Kidney (tissue), 14 donors: Measurements from ENCODE around the gene MNAT1. TPM values are rescaled to one million over a fixed set of nuclear protein-coding genes. Genes with fewer than 3 reads are reported as not detected.
"Not testable (repeated sequence)": the region's sequence is repeated elsewhere in the genome, so short reads cannot be mapped to it uniquely, and the experiment has no call there.

Source experiments
- DNase-seq, 5 donors: peaks; one replicate each; pipeline ENCODE4 v3.0.0-alpha.2; 2013 to 2020
- FAIRE-seq: peaks from 2 replicates; lab custom pipeline; 2012; peaks lifted over from hg19 to GRCh38; lab: Jason Lieb, UNC
- H3K27ac ChIP-seq, 2 donors: one replicate each; pipeline ENCODE4 v1.7.0; 2013; ENCODE audit warnings: low read depth in 2 of 2, low read length in 2 of 2, inconsistent platforms in 1 of 2
- H3K27me3 ChIP-seq: one replicate; pipeline ENCODE4 v1.7.1; 2013; ENCODE audit warnings: low read length, inconsistent platforms; ENCODE audit not compliant: control insufficient read depth, insufficient read depth
- H3K36me3 ChIP-seq, 3 donors: one replicate each; pipeline versions ENCODE4 v1.7.0 to v1.7.1; 2013; ENCODE audit warnings: low read length in 3 of 3, control low read depth in 1 of 3, inconsistent platforms in 1 of 3; ENCODE audit not compliant: insufficient read depth in 3 of 3, control insufficient read depth in 2 of 3
- H3K4me1 ChIP-seq, 3 donors: one replicate each; pipeline versions ENCODE4 v1.7.0 to v1.7.1; 2013; ENCODE audit warnings: low read length in 3 of 3, inconsistent platforms in 1 of 3, low read depth in 1 of 3; ENCODE audit not compliant: control insufficient read depth in 2 of 3, insufficient read depth in 2 of 3
- H3K4me3 ChIP-seq, 3 donors: one replicate each; pipeline versions ENCODE4 v1.7.0 to v1.8.1; 2013; ENCODE audit warnings: low read length in 3 of 3, control low read depth in 1 of 3, inconsistent platforms in 1 of 3
- H3K9ac ChIP-seq, 3 donors: one replicate each; pipeline versions ENCODE4 v1.7.0 to v1.7.1; 2013; ENCODE audit warnings: low read length in 3 of 3, control low read depth in 1 of 3, inconsistent platforms in 1 of 3
- H3K9me3 ChIP-seq, 3 donors: one replicate each; pipeline versions ENCODE4 v1.7.0 to v1.7.1; 2013; ENCODE audit warnings: low read length in 3 of 3, control low read depth in 1 of 3, inconsistent platforms in 1 of 3; ENCODE audit not compliant: control insufficient read depth in 2 of 3, insufficient read depth in 1 of 3
- intact Hi-C: fragments of 100-400 bp; cut with DNase I; formaldehyde crosslinking; loops from one replicate; pipeline ENCODE4 v1.11.1; 2022
- polyA plus RNA-seq: library from polyadenylated mRNA; stranded (reverse); fragments of 350-450 nt; fragmentation: Illumina TruSeq; extraction: RNeasy Lipid Tissue Mini Kit (QIAGEN cat#74804); gene quantifications from one replicate; pipeline ENCODE4 v1.2.3, GENCODE V29; 2014; ENCODE audit warnings: low read depth, low replicate concordance; ENCODE audit not compliant: insufficient read depth
- total RNA-seq: library from RNA; stranded (reverse); fragmentation: NEBNext Ultra II Directional; extraction: Animal tissue kit (Norgen Biotek cat#: 25700); gene quantifications from one replicate; pipeline ENCODE4 v1.2.1, GENCODE V29; 2021
- TF ChIP-seq, protein P1 (sequence below): IDR thresholded peaks from 3 replicates; pipeline ENCODE4 v1.5.1; 2012; ENCODE audit warnings: mild to moderate bottlenecking, moderate library complexity, borderline replicate concordance; ENCODE audit not compliant: insufficient read depth; ENCODE audit errors: extremely low read depth
- donor health status: control.
- donor health status: control.
- donor health status: control.
- donor health status: control.
- donor health status: control.
- donor health status: DM: yes; HTN: yes; CAD: no.
- donor health status: Normal renal cell carcinoma (clear cell type).

The MNAT1 gene
- total and polyA plus RNA-seq, 2 donors from 2014 or later, result 29.6 to 41.6 TPM

DNA sequence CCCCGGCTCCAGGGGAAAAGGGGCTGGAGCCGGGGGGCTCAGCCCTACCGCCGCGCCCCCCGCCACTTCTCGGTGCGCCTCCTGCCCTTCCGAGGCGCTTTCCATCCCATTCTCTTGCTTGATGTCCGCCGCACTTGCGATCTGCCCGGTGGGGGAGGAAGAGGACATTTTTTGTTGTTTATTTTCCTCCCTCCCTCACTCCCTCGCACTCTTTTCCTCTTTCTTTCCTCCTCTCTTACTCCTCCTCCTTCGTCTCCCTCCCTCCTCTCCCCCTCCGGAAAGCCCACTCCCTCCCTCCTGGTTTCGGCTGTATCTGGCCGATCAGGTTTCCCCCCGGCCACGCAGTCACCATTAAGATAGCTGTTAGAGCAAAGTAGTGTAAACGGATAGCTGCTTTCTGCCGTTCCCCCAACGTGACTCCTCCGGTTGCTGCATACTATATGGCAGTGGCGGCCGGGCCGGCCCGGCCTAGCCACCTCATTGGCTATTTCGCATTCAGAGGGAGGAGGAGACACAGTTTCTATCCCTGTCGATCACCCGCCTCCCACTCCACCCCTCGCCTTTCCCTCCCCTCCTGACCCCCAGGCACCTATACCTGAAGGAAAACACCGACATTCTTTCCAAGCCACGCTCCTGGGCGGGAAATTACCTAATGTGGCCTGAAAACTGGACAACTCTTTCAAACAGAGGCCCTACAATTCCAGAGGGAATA, 10.5 kb upstream of the MNAT1 start, which contains the start of gene SIX4:
SIX4 (minus strand) TSS at position 445 of the 712 bp plus-strand sequence; CDS start at position 168, 277 bp downstream.
- Histone ChIP-seq H3K27me3 (peaks cover 3% of the 10 kb centered on the region), H3K4me3 (peak within 1 kb of the TSS; percentile 79 to 88 (median 83)), H3K27ac (peak within 1 kb of the TSS; percentile 52 to 57), H3K4me1 (peaks cover 0 to 3% (median 0%) of the 10 kb centered on the region in 3 donors), H3K36me3 (peaks cover 0 to 4% (median 0%) of the 10 kb centered on the region in 3 donors), H3K9me3 (no peaks in the 10 kb centered on the region), H3K9ac (peak within 1 kb of the TSS; percentile 67 to 72 (median 69))
- intact Hi-C loops, result no loop called here
- TF ChIP-seq, protein P1, sequence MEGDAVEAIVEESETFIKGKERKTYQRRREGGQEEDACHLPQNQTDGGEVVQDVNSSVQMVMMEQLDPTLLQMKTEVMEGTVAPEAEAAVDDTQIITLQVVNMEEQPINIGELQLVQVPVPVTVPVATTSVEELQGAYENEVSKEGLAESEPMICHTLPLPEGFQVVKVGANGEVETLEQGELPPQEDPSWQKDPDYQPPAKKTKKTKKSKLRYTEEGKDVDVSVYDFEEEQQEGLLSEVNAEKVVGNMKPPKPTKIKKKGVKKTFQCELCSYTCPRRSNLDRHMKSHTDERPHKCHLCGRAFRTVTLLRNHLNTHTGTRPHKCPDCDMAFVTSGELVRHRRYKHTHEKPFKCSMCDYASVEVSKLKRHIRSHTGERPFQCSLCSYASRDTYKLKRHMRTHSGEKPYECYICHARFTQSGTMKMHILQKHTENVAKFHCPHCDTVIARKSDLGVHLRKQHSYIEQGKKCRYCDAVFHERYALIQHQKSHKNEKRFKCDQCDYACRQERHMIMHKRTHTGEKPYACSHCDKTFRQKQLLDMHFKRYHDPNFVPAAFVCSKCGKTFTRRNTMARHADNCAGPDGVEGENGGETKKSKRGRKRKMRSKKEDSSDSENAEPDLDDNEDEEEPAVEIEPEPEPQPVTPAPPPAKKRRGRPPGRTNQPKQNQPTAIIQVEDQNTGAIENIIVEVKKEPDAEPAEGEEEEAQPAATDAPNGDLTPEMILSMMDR, result no peak
- FAIRE-seq (no peak), DNase-seq (peak; percentile 82 to 95 (median 93))

- H3K27me3 ChIP-seq, H3K36me3 ChIP-seq, H3K4me1 ChIP-seq, FAIRE-seq, H3K9ac ChIP-seq, DNase-seq, intact Hi-C loops, H3K27ac ChIP-seq, H3K4me3 ChIP-seq, H3K9me3 ChIP-seq: not testable (repeated sequence)
Observed at GRCh38 chr14:60731291-60731690, 3.3 kb upstream of the MNAT1 start.

DNA sequence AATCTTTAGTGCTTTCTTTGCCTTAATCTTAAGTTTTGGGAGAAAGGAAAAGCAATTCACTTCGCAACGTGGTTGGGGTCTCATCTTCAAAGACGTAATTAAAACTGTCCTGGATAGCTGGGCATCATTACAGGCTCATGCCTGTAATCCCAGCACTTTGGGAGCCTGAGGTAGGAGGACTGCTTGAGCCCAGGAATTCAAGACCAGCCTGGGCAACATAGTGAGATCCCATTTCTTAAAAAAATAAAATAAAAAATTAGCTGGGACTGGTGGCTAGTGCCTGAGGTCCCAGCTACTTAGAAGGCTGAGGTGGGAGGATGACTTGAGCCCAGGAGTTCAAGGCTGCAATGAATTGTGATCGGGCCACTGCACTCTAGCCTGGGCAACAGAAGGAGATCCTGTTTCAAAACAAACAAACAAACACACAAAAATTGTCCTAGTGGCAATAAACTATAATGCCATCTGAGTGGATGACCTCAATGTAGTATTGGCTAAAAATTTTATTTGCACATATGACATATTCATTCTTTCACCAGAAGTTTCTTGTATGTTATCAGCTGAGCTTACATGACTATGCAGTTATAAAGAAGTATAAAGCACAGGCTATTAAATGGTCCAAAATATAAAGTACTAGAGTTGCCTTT, 1.6 kb upstream of the MNAT1 start:
- intact Hi-C loops, result no loop called here
- FAIRE-seq (no peak), DNase-seq (peak in 1 of 5 donors; percentile 2)
- no peaks in the 10 kb centered on the region for H3K9me3 ChIP-seq
- H3K4me1 ChIP-seq, result peaks cover 0 to 4% (median 0%) of the 10 kb centered on the region in 3 donors
- no peak overlapping the region for H3K9ac ChIP-seq
- H3K4me3 ChIP-seq, result no peak overlapping the region
- TF ChIP-seq, protein P1, result no peak
- H3K36me3 ChIP-seq, result no peaks in the 10 kb centered on the region
- H3K27ac ChIP-seq, result no peak overlapping the region
- H3K27me3 ChIP-seq, result no peaks in the 10 kb centered on the region

DNA sequence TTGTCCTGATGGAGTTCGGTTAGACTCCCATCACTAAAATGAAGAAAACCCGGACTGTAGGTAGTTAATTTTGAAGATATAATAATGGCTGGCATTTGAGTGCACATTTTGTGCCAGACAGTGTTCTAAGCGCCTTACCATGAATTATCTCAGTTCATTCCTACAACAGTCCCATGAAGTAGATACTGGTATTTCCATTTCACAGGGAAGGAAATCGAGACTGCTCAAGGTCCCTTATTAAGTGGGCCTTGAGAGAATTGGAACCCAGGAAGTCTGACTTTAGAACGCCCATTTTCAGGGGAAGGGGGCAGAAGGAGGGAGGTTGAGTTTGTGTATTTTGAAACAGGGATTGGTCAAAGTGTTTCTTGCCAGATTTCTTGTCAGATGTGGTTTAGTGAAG, 855 bp downstream of the MNAT1 start:
- H3K4me1 ChIP-seq, result peaks cover 0 to 4% (median 0%) of the 10 kb centered on the region in 3 donors
- DNase-seq, result peak in 1 of 5 donors; percentile 2

More for the DNA sequence above, 855 bp downstream of the MNAT1 start:
- intact Hi-C loops, result no loop called here
- no peak for FAIRE-seq
- TF ChIP-seq, protein P1, result no peak
- no peak overlapping the region for H3K27ac ChIP-seq
- no peaks in the 10 kb centered on the region for H3K36me3 ChIP-seq
- no peaks in the 10 kb centered on the region for H3K27me3 ChIP-seq
- H3K9ac ChIP-seq, result peak overlapping the region; percentile 84 to 97 (median 86)
- no peaks in the 10 kb centered on the region for H3K9me3 ChIP-seq
- peak overlapping the region; percentile 93 to 100 (median 95) for H3K4me3 ChIP-seq
